ENCODE measurements around the gene TALDO1.

- TF ChIP-seq REST (IDR thresholded peaks at IDR 0.05; ENCODE audit: insufficient read depth in 1 of 2, low read depth in 2 of 2, low read length in 2 of 2) (no peak), POLR2AphosphoS5 (IDR thresholded peaks at IDR 0.05; ENCODE audit: low read depth, low read length) (peak; percentile 20; the same call in 1 of the 2 replicates), FOXP2 (optimal IDR thresholded peaks at IDR 0.05; ENCODE audit: borderline replicate concordance, extremely low read depth, extremely low read length, insufficient read depth) (no peak), SIN3A (IDR thresholded peaks at IDR 0.05; ENCODE audit: borderline replicate concordance, insufficient read depth, low read length) (no peak)
These were observed 17.2 kb downstream of the TALDO1 start for GRCh38 chr11:764322-765024.

Data from PFSK-1 (cell line).